ENCODE data around the gene ABO. TPM values are rescaled to one million over a fixed set of nuclear protein-coding genes. Genes with fewer than 3 reads are reported as not detected.

ABO gene
- total and polyA plus RNA-seq, 9 of the 15 experiments (the other 6 are each of a cell fraction or from before 2014, with no cell fraction given) = 5.0 to 21.9 (median 11.9) TPM

DNA sequence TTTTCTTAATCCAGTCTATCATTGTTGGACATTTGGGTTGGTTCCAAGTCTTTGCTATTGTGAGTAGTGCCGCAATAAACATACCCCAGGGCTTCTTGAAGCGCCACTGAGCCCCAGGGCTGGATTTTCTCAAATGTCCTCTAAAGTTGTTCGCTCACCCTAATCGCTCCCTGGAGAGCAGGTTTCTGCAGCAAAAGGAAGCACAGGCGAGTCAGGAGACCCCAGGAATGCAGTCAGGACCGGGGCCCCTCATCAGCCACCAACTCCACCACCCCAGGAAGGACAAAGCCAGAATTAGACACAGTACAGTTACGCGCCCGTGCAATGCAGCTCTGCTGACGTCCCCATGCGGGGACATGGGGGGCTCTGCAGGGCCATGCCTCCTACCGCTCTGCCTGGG, 50.2 kb downstream of the ABO start:
- 36% methylated on average over 12 of the region's 12 CpGs for WGBS (ENCODE audit: insufficient coverage, low coverage, missing lambda C conversion rate)
- Histone ChIP-seq H3K27ac (ENCODE audit: extremely low read depth, low read depth, low read length) (no peak overlapping the region), H2AFZ (ENCODE audit: low read depth, low read length) (no peak overlapping the region), H3K36me3 (ENCODE audit: control insufficient read depth, insufficient read depth, low read length) (no peaks in the 10 kb centered on the region), H3K9me3 (replicated peaks; ENCODE audit: control insufficient read depth, insufficient read depth, low read depth, low read length) (no peaks in the 10 kb centered on the region), H3K4me2 (ENCODE audit: insufficient read depth, low read length) (no peak overlapping the region), H3K9me1 (ENCODE audit: control insufficient read depth, insufficient read depth, low read length) (no peaks in the 10 kb centered on the region), H3K27me3 (ENCODE audit: control insufficient read depth in 2 of 2, insufficient read depth in 2 of 2, low read length in 2 of 2) (peaks cover 12 to 47% of the 10 kb centered on the region in 2 experiments; a peak in 4 of 5 replicates), H3K79me2 (ENCODE audit: control insufficient read depth, insufficient read depth, low read length) (no peaks in the 10 kb centered on the region), H4K20me1 (replicated peaks; ENCODE audit: control insufficient read depth, insufficient read depth, low read length) (no peaks in the 10 kb centered on the region), H3K4me1 (replicated peaks in 1 of 2; ENCODE audit: control insufficient read depth in 2 of 2, insufficient read depth in 2 of 2, low read length in 2 of 2) (peaks cover 0 to 23% of the 10 kb centered on the region in 2 experiments; a peak in 2 of 5 replicates), H3K4me3 (no peak overlapping the region), H3K9ac (ENCODE audit: insufficient read depth in 1 of 2, low read depth in 2 of 2, low read length in 2 of 2) (no peak overlapping the region)
- no peak for DNase-seq (ENCODE audit: extremely low read depth in 1 of 4, low spot score in 3 of 4)
- no peak for ATAC-seq
- FAIRE-seq = no peak
- CTCF ChIA-PET (ENCODE audit: low intra/inter-chr PET ratio) = no interaction called here
- POLR2A ChIA-PET = no interaction called here
- in situ Hi-C loops (cut with MboI) = loop anchor here (5.0 kb wide), 1 partner anchor 93 kb away; no protein-coding TSS in a partner anchor
- no TSS peak for BruUV-seq (replicated peaks)
- intact Hi-C loops (cut with micrococcal nuclease) = no loop called here
- TF ChIP-seq RNF2 (IDR thresholded peaks at IDR 0.05) (no peak), RUNX1 (IDR thresholded peaks at IDR 0.05; ENCODE audit: low read depth) (no peak), SAFB (IDR thresholded peaks at IDR 0.05; ENCODE audit: borderline replicate concordance, low read depth, low read length) (no peak), ESRRB (CRISPR knock-in tag; IDR thresholded peaks at IDR 0.05; ENCODE audit: borderline replicate concordance) (no peak)
- TF ChIP-seq, protein P1, sequence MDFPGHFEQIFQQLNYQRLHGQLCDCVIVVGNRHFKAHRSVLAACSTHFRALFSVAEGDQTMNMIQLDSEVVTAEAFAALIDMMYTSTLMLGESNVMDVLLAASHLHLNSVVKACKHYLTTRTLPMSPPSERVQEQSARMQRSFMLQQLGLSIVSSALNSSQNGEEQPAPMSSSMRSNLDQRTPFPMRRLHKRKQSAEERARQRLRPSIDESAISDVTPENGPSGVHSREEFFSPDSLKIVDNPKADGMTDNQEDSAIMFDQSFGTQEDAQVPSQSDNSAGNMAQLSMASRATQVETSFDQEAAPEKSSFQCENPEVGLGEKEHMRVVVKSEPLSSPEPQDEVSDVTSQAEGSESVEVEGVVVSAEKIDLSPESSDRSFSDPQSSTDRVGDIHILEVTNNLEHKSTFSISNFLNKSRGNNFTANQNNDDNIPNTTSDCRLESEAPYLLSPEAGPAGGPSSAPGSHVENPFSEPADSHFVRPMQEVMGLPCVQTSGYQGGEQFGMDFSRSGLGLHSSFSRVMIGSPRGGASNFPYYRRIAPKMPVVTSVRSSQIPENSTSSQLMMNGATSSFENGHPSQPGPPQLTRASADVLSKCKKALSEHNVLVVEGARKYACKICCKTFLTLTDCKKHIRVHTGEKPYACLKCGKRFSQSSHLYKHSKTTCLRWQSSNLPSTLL (IDR thresholded peaks at IDR 0.05) = no peak
- TF ChIP-seq, protein P2, sequence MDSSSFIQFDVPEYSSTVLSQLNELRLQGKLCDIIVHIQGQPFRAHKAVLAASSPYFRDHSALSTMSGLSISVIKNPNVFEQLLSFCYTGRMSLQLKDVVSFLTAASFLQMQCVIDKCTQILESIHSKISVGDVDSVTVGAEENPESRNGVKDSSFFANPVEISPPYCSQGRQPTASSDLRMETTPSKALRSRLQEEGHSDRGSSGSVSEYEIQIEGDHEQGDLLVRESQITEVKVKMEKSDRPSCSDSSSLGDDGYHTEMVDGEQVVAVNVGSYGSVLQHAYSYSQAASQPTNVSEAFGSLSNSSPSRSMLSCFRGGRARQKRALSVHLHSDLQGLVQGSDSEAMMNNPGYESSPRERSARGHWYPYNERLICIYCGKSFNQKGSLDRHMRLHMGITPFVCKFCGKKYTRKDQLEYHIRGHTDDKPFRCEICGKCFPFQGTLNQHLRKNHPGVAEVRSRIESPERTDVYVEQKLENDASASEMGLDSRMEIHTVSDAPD (CRISPR knock-in tag; IDR thresholded peaks at IDR 0.05) = no peak
- TF ChIP-seq, protein P3, sequence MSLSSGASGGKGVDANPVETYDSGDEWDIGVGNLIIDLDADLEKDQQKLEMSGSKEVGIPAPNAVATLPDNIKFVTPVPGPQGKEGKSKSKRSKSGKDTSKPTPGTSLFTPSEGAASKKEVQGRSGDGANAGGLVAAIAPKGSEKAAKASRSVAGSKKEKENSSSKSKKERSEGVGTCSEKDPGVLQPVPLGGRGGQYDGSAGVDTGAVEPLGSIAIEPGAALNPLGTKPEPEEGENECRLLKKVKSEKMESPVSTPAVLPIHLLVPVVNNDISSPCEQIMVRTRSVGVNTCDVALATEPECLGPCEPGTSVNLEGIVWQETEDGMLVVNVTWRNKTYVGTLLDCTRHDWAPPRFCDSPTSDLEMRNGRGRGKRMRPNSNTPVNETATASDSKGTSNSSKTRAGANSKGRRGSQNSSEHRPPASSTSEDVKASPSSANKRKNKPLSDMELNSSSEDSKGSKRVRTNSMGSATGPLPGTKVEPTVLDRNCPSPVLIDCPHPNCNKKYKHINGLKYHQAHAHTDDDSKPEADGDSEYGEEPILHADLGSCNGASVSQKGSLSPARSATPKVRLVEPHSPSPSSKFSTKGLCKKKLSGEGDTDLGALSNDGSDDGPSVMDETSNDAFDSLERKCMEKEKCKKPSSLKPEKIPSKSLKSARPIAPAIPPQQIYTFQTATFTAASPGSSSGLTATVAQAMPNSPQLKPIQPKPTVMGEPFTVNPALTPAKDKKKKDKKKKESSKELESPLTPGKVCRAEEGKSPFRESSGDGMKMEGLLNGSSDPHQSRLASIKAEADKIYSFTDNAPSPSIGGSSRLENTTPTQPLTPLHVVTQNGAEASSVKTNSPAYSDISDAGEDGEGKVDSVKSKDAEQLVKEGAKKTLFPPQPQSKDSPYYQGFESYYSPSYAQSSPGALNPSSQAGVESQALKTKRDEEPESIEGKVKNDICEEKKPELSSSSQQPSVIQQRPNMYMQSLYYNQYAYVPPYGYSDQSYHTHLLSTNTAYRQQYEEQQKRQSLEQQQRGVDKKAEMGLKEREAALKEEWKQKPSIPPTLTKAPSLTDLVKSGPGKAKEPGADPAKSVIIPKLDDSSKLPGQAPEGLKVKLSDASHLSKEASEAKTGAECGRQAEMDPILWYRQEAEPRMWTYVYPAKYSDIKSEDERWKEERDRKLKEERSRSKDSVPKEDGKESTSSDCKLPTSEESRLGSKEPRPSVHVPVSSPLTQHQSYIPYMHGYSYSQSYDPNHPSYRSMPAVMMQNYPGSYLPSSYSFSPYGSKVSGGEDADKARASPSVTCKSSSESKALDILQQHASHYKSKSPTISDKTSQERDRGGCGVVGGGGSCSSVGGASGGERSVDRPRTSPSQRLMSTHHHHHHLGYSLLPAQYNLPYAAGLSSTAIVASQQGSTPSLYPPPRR (CRISPR knock-in tag; IDR thresholded peaks at IDR 0.05; ENCODE audit: borderline replicate concordance) = no peak
- TF ChIP-seq, protein P4, sequence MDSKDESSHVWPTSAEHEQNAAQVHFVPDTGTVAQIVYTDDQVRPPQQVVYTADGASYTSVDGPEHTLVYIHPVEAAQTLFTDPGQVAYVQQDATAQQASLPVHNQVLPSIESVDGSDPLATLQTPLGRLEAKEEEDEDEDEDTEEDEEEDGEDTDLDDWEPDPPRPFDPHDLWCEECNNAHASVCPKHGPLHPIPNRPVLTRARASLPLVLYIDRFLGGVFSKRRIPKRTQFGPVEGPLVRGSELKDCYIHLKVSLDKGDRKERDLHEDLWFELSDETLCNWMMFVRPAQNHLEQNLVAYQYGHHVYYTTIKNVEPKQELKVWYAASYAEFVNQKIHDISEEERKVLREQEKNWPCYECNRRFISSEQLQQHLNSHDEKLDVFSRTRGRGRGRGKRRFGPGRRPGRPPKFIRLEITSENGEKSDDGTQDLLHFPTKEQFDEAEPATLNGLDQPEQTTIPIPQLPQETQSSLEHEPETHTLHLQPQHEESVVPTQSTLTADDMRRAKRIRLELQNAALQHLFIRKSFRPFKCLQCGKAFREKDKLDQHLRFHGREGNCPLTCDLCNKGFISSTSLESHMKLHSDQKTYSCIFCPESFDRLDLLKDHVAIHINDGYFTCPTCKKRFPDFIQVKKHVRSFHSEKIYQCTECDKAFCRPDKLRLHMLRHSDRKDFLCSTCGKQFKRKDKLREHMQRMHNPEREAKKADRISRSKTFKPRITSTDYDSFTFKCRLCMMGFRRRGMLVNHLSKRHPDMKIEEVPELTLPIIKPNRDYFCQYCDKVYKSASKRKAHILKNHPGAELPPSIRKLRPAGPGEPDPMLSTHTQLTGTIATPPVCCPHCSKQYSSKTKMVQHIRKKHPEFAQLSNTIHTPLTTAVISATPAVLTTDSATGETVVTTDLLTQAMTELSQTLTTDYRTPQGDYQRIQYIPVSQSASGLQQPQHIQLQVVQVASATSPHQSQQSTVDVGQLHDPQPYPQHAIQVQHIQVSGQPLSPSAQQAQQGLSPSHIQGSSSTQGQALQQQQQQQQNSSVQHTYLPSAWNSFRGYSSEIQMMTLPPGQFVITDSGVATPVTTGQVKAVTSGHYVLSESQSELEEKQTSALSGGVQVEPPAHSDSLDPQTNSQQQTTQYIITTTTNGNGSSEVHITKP (IDR thresholded peaks at IDR 0.05; ENCODE audit: partially characterized antibody) = no peak

All from K562 (cell line).